GM21360 (cell line): ENCODE results near the gene BCKDHB.

Experiments used
- ATAC-seq: cut with Tn5 transposase; IDR thresholded peaks from one replicate; pipeline ENCODE4 v1.9.1; 2021; ENCODE audit warnings: mild to moderate bottlenecking, moderate library complexity; ENCODE audit not compliant: unreplicated experiment

BCKDHB gene

DNA sequence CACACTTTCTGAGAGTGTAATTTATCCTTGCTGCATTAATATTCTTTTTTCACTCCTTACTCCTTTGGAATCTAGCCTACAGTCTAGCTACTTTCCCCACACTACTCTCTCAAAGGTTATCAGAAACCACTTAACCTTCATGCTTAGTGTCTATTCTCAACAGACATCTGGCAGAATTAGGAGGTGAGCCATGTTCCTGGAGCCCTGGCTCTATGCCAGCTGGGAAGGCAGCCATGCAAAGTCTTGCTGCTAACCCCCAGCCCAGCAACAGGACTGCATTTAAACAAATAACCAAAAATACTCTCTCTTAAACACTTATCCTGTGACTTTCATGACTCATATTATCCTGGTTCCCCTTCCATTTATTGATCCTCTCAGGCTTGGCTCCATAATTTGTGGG lies 260.2 kb downstream of the BCKDHB start:
- ATAC-seq: no peak

GRCh38 chr6:80376411-80376810 lies 269.9 kb downstream of the BCKDHB start:
- no peak for ATAC-seq

DNA sequence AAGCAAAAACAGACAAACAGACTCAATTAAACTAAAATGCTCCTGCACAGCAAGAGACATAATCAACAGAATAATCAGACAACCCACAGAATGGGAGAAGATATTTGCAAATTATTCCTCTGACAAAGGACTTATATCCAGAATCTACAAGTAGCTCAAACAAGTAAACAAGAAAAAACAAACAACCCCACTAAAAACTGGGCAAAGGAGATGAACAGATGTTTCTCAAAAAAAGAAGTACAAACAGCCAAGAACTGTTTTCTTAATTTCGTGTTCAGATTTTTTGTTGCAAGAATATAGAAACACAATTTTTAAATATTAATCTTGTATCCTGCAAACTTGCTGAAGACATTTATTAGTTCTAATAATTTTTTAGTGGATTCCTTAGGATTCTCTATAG lies 274.1 kb downstream of the BCKDHB start:
- ATAC-seq: no peak

DNA sequence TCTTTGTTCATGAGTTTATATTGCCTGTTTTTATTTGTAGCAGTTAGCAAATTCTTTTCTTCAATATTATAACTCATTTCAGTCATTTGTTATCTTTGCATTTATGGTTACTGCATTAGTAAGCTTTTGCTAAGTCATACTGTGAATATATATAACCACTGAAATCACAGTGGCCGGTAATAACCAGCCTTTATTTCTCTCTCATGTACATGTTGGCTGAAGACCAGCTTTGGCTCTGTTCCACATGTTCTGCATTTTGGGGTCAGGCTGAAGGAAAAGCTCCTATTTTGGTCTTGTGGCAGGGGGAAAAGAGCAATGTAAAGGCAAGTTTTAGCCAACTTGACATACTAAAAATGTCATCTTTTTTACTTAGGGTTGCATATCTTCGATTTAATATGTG lies 276.3 kb downstream of the BCKDHB start:
- no peak for ATAC-seq

DNA sequence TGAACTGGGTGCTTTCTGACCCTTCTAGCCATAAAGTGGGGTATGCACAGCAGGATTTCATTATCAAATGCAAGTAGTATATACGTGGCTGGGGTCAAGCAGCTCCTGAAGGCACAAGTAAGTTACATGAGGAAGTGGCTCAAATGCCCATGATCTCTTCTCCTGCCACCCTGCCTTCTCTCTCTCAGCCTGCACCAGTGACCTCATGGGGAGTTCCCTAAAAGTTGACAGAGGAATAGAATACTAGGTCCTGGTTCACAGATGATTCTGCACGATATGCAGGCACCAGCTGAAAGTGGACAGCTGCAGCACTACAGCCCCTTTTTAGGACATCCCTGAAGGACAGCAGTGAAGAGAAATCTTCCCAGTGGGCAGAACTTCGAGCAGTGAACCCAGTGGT lies 282.0 kb downstream of the BCKDHB start:
- no peak for ATAC-seq
